DND-41 (cell line): Measurements from ENCODE around the gene TP73.

ENCODE experiments used
- ATAC-seq: fragments of 200-7000 bp; cut with Tn5 transposase; 3 replicates; pipeline ENCODE4 v1.9.1; 2021; ENCODE audit warnings: low read depth; ENCODE audit not compliant: insufficient read depth
- DNase-seq: peaks from one replicate; pipeline ENCODE4 v3.0.0-alpha.2; 2020
- H2AFZ ChIP-seq: 2 replicates; pipeline ENCODE4 v1.6.0; 2012; ENCODE audit warnings: low read depth, low read length
- H3K27ac ChIP-seq: 2 replicates; pipeline ENCODE4 v1.5.1; 2012; ENCODE audit warnings: low read length, inconsistent platforms
- H3K27me3 ChIP-seq: fragments of 200-600 bp; sonication (generic); 2 replicates; pipeline ENCODE4 v1.6.0; 2012; ENCODE audit warnings: low read length, mild to moderate bottlenecking, inconsistent platforms; ENCODE audit not compliant: insufficient read depth, poor library complexity
- H3K36me3 ChIP-seq: 2 replicates; pipeline ENCODE4 v1.5.1; 2012; ENCODE audit warnings: low read length, inconsistent platforms; ENCODE audit not compliant: insufficient read depth
- H3K4me1 ChIP-seq: 2 replicates; pipeline ENCODE4 v1.5.1; 2012; ENCODE audit warnings: mild to moderate bottlenecking, low read length; ENCODE audit not compliant: insufficient read depth
- H3K4me2 ChIP-seq: 2 replicates; pipeline ENCODE4 v1.6.0; 2012; ENCODE audit warnings: mild to moderate bottlenecking, moderate library complexity, low read length, inconsistent platforms; ENCODE audit not compliant: insufficient read depth
- H3K4me3 ChIP-seq, 2 experiments: fragments of 200-600 bp in 1 of 2; shearing (Covaris generic) in 1 of 2; 2 replicates each; pipeline ENCODE4 v1.5.1; 2012 to 2016; ENCODE audit warnings: inconsistent platforms in 2 of 2, low read length in 2 of 2, mild to moderate bottlenecking in 2 of 2, low read depth in 1 of 2, moderate library complexity in 1 of 2
- H3K79me2 ChIP-seq: 2 replicates; pipeline ENCODE4 v1.6.0; 2012; ENCODE audit warnings: low read length, inconsistent platforms; ENCODE audit not compliant: insufficient read depth
- H3K9ac ChIP-seq: 2 replicates; pipeline ENCODE4 v1.6.0; 2012; ENCODE audit warnings: low read depth, mild to moderate bottlenecking, inconsistent platforms, low read length, moderate library complexity
- H3K9me3 ChIP-seq: 2 replicates; pipeline ENCODE4 v1.5.1; 2012; ENCODE audit warnings: low read length, moderate library complexity, mild to moderate bottlenecking, inconsistent platforms; ENCODE audit not compliant: insufficient read depth, severe bottlenecking
- H4K20me1 ChIP-seq: 2 replicates; pipeline ENCODE4 v1.6.0; 2012; ENCODE audit warnings: low read length; ENCODE audit not compliant: insufficient read depth
- EZH2 ChIP-seq: IDR thresholded peaks from 3 replicates; pipeline ENCODE4 v1.6.1; 2012; ENCODE audit warnings: borderline replicate concordance, low read depth, mild to moderate bottlenecking, moderate library complexity, low read length, inconsistent platforms; ENCODE audit not compliant: severe bottlenecking
- TF ChIP-seq, protein P1 (sequence below): IDR thresholded peaks from 2 replicates; pipeline ENCODE4 v1.5.1; 2012; ENCODE audit warnings: borderline replicate concordance, low read length, moderate library complexity, mild to moderate bottlenecking; ENCODE audit not compliant: poor library complexity, severe bottlenecking; ENCODE audit errors: extremely low read depth

TP73 gene

GRCh38 chr1:3753656-3754454 lies 101.5 kb downstream of the TP73 start:
- Histone ChIP-seq H2AFZ (no peak overlapping the region), H3K79me2 (no peaks in the 10 kb centered on the region), H3K27ac (no peak overlapping the region), H3K9ac (no peak overlapping the region), H3K4me1 (no peaks in the 10 kb centered on the region), H3K36me3 (no peaks in the 10 kb centered on the region), H3K27me3 (no peaks in the 10 kb centered on the region), H3K4me3 (no peak overlapping the region), H4K20me1 (no peaks in the 10 kb centered on the region; the same call in 1 of the 2 replicates), H3K4me2 (no peak overlapping the region), H3K9me3 (no peaks in the 10 kb centered on the region)
- ATAC-seq (no peak), DNase-seq (no peak)
- TF ChIP-seq EZH2, result no peak
- TF ChIP-seq, protein P1, sequence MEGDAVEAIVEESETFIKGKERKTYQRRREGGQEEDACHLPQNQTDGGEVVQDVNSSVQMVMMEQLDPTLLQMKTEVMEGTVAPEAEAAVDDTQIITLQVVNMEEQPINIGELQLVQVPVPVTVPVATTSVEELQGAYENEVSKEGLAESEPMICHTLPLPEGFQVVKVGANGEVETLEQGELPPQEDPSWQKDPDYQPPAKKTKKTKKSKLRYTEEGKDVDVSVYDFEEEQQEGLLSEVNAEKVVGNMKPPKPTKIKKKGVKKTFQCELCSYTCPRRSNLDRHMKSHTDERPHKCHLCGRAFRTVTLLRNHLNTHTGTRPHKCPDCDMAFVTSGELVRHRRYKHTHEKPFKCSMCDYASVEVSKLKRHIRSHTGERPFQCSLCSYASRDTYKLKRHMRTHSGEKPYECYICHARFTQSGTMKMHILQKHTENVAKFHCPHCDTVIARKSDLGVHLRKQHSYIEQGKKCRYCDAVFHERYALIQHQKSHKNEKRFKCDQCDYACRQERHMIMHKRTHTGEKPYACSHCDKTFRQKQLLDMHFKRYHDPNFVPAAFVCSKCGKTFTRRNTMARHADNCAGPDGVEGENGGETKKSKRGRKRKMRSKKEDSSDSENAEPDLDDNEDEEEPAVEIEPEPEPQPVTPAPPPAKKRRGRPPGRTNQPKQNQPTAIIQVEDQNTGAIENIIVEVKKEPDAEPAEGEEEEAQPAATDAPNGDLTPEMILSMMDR, result no peak

GRCh38 chr1:3756394-3756793 lies 104.1 kb downstream of the TP73 start:
- H3K9me3 ChIP-seq, result no peaks in the 10 kb centered on the region

DNA sequence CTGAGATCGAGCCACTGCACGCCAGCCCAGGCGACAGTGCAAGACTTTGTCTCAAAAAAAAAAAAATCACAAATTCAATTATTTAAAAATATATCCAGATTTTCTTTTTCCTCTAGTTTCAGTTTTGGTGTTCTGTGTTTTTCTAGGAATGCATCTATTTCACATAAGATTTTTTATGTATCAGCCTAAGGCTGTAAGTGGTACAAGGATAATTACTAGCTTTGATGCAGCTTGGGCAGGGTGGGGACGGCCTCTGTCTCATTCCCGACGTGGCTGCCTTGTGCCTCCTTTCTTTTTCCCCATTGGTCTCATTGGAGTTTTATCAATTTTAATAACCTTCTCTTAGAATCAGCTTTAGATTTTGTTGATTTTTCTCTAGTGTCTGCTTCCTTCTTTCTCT lies 106.8 kb downstream of the TP73 start:
- ATAC-seq, result no peak
- H3K9me3 ChIP-seq, result no peaks in the 10 kb centered on the region
- no peaks in the 10 kb centered on the region for H3K4me1 ChIP-seq
- TF ChIP-seq EZH2, result no peak
- TF ChIP-seq, protein P1, result no peak
- H2AFZ ChIP-seq, result no peak overlapping the region
- no peak overlapping the region for H3K27ac ChIP-seq
- no peak overlapping the region for H3K4me3 ChIP-seq
- H3K79me2 ChIP-seq, result no peaks in the 10 kb centered on the region
- DNase-seq, result no peak
- no peak overlapping the region for H3K4me2 ChIP-seq
- no peaks in the 10 kb centered on the region for H3K27me3 ChIP-seq
- H3K9ac ChIP-seq, result no peak overlapping the region
- no peaks in the 10 kb centered on the region for H3K36me3 ChIP-seq
- peaks cover 5% of the 10 kb centered on the region for H4K20me1 ChIP-seq

More at GRCh38 chr1:3756394-3756793, 104.1 kb downstream of the TP73 start:
- no peak for TF ChIP-seq EZH2
- TF ChIP-seq, protein P1, result no peak
- H3K27me3 ChIP-seq, result no peaks in the 10 kb centered on the region
- H3K4me1 ChIP-seq, result no peaks in the 10 kb centered on the region
- H3K36me3 ChIP-seq, result no peaks in the 10 kb centered on the region
- H3K4me3 ChIP-seq, result no peak overlapping the region
- ATAC-seq, result no peak
- H2AFZ ChIP-seq, result no peak overlapping the region
- no peak overlapping the region for H3K4me2 ChIP-seq
- no peak overlapping the region for H3K27ac ChIP-seq
- no peak for DNase-seq
- H3K9ac ChIP-seq, result no peak overlapping the region
- H4K20me1 ChIP-seq, result no peaks in the 10 kb centered on the region; the same call in 1 of the 2 replicates
- no peaks in the 10 kb centered on the region for H3K79me2 ChIP-seq
